Adrenal gland (tissue), 5 donors: ENCODE measurements around the gene USP6NL.

Source experiments
- POLR2A ChIP-seq, 2 donors: fragments of 450-650 bp; IDR thresholded peaks; one replicate each; pipeline ENCODE4 v1.6.1; 2017; ENCODE audit warnings: antibody characterized with exemption in 2 of 2, mild to moderate bottlenecking in 2 of 2, moderate library complexity in 1 of 2
- TF ChIP-seq, protein P1 (sequence below), 6 experiments: fragments of 450-650 bp in 4 of 6; fragments of 200-600 bp in 2 of 6; sonication (generic) in 1 of 6; IDR thresholded peaks; 1 replicate in 5 of 6; 2 replicates in 1 of 6; pipeline versions ENCODE4 v1.5.1 to v1.8.0; 2016 to 2021; ENCODE audit warnings: antibody characterized with exemption in 6 of 6, mild to moderate bottlenecking in 2 of 6, moderate library complexity in 1 of 6
- donor health status: DM: no; HTN: no; CAD: no.

DNA sequence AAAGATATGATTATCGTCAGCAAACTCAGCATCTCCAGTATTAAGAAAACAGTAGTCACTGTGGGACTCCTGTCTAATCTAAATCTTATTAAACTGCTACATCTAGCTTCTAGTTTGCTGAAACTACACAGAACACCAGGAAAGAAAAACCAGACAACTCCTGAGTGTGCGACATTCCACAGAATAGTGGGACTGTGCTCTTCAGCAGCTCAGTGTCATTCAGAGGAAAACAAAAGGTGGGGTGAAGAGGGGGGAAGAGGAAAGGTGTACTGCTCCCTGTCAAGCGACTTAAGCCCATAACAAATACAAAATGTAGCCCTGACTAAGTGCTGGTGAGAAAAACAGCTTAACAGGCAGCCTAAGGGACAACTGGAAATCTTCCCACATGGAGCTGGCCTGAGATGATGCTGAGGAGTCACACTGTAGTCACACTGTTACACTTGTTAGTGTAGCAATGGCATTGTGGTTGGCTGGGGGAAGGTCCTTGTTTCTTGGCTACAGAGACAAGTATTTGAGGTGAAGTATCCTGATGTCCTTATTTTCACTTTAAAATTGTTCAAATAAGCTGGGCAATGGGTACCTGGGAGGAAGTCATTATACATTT lies 135.5 kb downstream of the USP6NL start:
- TF ChIP-seq, protein P1, sequence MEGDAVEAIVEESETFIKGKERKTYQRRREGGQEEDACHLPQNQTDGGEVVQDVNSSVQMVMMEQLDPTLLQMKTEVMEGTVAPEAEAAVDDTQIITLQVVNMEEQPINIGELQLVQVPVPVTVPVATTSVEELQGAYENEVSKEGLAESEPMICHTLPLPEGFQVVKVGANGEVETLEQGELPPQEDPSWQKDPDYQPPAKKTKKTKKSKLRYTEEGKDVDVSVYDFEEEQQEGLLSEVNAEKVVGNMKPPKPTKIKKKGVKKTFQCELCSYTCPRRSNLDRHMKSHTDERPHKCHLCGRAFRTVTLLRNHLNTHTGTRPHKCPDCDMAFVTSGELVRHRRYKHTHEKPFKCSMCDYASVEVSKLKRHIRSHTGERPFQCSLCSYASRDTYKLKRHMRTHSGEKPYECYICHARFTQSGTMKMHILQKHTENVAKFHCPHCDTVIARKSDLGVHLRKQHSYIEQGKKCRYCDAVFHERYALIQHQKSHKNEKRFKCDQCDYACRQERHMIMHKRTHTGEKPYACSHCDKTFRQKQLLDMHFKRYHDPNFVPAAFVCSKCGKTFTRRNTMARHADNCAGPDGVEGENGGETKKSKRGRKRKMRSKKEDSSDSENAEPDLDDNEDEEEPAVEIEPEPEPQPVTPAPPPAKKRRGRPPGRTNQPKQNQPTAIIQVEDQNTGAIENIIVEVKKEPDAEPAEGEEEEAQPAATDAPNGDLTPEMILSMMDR (IDR thresholded peaks at IDR 0.05): no peak
- TF ChIP-seq POLR2A (IDR thresholded peaks at IDR 0.05): no peak
